IPS-NIHi11 (cell line): ENCODE measurements around the gene GFRA4.
A peak's percentile ranks its signal among the peaks of the same experiment; 100 is the strongest.

ENCODE experiments used
- DNase-seq: peaks from one replicate; pipeline ENCODE4 v3.0.0; 2012; ENCODE audit warnings: mixed read lengths, low spot score

Gene GFRA4

DNA sequence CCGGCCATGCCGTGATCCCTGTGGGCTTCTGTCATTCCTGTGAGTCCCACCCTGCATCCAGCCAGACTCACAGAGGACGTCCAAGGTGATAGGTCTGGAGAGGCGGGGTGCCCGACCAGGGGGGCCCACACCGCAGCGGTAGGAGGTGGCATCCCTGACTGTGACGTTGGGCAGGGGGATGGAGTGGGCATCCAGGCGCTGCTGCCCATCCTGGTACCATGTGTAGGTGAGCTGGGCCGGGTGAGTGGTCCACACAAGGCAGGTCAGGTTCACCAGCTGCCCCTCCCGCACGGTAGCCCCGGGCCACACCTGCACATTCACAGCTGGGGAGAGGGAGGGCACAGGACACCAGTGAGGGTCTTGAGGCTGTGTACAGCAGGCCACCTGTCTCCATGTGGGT lies 30.2 kb upstream of the GFRA4 start:
- DNase-seq: no peak

DNA sequence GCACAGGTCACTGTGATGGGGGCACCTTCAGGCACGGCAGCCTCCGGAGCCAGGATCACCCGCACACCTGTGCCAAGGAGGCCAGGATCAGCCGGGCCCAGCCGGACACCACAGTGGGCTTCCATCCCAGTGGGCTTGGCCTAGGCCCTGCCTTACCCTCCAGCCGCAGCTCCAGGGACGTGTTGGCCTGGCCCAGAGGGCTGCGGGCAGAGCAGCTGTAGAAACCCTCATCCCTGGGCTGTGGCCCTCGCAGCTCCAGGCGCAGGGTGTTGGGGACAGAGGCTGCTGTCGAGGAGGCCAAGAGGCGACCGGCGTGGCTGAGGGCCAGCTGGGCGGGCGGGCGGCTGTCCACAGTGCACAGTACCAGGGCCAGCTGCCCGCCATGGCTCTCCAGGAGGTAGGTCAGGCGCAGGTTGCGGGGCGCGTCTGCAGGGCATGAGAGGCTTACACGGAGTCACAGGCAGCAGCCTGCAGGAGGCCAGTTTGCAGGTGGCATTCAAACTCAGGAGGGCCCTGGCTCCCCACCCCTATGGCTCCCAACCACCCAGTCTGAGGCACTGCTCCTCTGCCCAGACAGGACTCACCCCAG lies 29.6 kb upstream of the GFRA4 start:
- DNase-seq: no peak

DNA sequence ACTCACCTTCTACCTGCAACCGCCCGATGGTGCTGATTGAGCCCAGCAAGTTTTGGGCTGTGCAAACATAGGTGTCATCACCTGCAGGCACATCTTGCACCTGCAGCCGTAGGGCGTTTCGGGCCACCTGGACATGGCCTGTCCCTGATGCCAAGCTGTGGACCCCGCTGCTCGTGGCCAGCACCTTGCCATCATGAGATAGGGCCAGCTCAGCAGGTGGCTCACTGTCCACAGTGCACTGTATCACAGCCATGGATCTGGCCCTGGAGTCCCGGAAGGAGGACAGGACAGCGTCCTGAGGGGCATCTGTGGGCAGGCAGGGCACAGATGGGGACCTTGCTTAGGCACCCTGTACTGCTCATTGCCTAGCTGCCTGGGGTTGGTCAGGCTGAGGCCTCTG lies 28.7 kb upstream of the GFRA4 start:
- no peak for DNase-seq

DNA sequence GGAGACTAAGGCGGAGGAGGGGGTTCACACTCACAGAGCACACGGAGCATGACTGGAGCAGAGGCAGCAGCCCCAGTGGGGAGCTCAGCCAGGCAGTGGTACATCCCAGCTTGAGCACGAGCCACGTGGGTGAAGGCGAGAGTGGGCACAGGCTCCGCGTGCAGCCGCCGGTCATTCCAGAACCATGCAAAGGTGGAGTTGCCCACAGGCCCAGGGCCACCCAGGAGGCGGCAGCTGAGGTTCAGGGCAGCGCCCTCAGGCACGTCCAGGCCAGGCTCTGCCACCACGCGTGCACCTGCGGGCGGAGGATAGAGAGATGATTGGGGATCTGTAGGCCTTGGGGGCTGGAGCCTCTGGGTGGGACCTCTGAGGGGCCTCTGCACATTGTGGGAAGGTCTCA lies 28.1 kb upstream of the GFRA4 start:
- DNase-seq: no peak

DNA sequence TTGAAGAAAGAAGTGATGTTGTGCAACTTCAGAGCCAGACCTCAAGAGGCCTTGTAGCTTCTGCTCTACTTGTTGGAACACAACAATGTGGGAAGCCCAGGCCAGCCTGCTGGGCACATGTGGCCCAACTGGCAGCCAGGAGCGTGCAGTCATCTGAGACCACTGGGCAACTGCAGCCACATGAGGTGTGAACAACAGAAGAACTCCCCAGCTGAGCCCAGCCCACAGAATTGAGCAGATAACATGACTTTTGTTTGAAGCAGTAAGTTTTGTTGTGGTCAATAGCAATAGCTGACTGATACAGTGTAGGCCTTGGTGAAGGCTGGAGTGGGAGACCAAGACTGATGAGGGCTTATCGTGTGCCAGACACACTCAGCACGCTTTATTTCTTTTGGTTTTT lies 27.2 kb upstream of the GFRA4 start:
- DNase-seq: no peak

DNA sequence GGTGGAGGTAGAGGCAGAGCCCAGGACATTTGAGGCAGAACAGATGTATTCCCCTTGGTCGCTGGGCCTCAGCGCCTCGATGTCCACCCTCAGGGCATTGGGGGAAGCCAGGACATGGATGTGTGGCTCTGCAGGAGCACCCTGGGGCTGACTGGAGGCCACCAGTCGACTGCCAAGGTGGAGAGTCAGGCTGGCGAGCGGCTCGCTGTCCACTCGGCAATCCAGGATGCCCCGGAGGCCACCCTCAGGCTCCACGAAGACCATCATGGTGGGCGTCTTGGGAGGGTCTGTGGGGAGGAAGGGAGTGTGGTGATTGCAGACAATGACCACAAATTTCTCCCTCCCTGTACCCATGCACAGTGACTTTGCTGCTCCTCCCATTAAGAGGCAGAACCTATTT lies 26.8 kb upstream of the GFRA4 start:
- DNase-seq: no peak

DNA sequence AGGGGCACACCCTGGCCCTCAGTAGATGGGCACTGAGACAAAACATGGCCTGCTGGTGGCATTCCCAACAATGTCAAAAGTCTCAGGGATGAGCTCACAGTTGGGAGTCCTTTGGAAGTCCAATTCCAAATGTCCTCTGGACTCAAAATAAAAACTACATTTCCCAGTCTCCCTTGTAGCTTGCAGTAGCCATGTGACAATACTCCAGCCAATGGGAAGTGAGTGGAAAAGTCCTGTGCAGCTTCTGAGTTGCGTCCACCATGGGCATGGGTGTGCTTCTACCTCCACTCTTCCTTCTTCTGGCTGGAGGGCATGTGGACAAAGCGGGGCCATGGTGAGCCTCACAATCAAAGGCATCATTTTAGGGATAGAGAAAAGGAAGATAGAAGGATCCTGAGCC lies 24.5 kb upstream of the GFRA4 start:
- DNase-seq: peak; percentile 77

DNA sequence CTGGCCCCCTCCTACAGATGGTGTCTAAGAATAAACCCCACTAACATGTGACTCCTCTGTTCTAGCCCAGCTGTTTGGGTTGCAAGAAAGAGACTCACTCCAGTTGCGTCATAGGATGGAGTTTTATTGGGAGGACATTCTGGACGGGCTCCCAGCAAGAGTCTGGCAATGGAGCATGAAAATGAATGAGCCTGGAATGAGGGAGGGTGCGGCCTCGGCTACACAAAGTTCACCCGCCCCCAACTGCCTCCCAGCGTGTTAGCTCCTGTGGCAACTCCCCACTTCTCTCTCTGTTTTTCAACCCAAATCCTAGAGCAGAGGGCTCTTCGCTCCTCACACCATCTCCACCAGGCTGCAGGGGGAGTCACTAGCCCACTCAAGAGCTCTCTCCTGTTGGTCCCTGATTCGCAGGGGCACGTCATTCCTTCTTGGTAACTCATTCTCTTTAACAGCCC lies 23.7 kb upstream of the GFRA4 start:
- peak; percentile 42 for DNase-seq

DNA sequence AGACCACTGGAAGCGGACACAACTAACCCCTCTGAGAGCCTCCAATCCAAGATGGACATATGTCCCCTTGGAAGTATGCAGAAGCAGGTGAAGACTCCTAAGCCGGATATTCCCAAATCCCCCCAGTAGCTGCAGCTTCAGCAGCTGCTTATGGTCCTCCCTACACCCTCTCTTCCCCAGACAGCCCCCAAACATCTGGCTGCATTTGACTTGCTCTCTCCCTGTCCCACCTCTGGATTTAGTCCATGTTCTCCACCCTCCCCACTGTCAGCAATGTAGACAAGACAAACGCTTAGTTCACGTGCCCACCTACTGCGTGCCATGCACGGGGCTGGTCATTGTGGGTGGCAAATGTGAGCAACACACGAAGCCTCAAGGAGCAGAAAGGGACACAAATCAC lies 23.2 kb upstream of the GFRA4 start:
- DNase-seq: no peak

DNA sequence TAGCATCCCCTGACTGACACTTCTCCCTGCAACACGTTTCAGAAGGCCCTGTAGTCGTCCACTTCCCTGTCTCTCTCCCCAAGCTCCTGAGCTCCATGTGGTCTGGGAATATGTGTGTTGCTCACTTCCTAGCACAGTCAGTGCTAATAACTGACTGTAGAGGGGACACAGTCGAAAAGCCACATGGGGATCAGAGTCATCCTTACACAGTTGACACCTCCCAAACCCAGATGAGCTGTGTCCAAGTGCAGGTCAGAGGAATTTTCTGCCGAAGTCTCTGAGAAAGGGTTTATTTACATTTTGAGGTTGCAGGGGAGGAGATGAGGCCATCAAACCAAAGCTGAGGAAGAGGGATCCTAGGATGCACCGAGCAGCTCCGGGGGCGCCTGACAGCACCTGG lies 22.1 kb upstream of the GFRA4 start:
- no peak for DNase-seq

DNA sequence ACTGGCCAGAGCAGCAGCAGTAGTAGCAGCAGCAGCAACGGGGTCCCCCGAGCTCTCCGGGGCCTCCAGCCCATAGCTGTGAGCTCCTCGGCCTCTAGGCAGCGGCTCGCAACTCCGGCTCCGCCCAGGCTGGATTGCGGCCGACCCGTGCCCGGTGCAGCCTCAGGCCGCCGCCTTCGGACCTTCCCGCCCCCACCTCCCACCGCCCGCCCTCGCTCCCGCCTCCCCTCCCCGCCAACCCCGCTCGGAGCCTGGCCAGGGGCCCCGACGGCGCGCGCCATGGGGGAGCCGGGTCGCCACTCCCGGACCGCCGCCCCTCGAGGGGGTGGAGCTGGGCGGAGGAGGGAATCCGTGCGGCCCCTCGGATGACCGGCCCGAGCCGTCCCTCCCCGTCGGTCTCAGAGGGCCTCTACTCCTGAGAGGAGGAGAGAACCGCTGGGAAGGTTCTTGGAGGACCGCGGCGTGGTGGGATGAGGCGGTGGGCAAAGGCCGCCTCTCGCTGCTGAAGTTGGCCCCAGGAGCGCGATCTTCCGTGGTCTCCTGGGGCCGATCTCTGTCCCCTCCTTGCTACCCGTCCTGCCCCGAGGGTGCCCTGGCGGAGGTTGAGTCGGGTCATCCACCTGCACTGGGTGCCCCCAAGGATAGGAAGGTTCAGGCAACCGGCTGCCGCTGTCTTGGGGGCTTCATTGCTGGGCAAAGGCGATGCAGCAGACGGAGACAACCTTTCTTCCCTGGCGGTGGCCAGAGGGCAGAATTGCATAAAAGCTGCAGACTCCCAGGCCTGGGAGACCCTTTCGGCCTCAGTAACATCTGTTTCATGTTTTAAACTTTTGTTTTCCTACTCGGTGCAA lies 19.0 kb upstream of the GFRA4 start, which contains the start of gene ADAM33:
TSS of gene ADAM33 (minus strand) at position 80 of the 851 bp plus-strand sequence. CDS start at position 74, 6 bp downstream.
- peak; percentile 71 for DNase-seq

DNA sequence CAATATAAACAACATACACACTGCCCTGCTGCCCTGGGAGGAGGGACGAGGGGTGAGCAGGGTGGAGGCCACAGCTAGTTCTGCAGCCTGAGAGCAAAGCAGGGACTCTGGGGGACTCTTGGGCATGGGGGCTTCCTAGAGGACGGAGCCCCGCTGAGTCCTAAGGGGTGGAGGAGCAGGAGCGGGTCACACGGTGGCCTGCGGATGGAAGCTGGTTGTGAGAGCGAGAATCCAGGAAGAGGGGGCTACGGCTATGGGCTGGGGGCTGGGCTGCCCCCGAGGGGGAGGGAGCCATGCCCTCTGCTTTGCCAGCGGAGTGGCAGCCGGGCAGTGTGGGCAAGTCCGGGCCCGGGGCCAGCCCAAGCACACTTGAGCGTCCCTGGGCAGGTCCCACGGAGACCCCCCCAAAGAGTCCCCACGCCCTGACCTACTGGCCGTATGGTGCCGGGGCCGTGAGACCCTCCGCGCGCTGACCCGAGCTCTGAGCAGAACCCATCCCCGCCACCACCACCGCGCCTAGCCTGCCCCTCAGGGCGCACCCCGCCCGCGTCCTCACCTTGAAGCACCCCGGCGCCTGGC lies 18.2 kb upstream of the GFRA4 start:
- no peak for DNase-seq

DNA sequence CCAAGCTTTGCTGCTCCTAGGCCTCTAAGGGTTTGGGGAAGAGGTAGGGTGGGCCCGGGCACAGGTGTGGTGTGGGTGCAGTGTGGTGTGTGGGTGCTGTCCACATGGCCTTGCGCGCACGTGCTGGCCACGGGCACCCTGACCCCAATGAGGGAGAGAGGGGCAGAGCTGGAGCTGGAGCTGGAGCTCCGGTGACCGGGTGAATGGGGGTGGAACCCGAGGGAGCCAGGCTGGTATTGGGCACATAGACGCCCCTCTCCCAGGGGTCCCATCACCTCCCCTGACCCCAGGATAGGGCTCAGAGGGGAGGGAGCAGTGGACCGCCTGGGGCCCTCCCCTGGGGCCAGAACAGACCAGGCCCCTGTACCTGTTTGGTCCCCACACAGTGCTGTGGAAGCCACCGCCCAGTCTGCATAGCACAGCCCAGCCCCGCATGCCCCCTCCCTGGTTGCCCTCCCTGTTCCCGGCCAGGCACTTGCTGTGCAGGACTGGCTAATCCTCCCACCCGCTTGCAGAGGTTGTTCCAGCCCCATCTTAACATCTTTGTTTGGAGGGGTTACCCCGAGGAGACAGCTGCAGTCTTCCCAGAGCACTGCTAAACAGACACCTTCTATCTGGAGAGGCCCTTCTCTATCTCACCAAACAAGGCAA lies 17.6 kb upstream of the GFRA4 start:
- no peak for DNase-seq

DNA sequence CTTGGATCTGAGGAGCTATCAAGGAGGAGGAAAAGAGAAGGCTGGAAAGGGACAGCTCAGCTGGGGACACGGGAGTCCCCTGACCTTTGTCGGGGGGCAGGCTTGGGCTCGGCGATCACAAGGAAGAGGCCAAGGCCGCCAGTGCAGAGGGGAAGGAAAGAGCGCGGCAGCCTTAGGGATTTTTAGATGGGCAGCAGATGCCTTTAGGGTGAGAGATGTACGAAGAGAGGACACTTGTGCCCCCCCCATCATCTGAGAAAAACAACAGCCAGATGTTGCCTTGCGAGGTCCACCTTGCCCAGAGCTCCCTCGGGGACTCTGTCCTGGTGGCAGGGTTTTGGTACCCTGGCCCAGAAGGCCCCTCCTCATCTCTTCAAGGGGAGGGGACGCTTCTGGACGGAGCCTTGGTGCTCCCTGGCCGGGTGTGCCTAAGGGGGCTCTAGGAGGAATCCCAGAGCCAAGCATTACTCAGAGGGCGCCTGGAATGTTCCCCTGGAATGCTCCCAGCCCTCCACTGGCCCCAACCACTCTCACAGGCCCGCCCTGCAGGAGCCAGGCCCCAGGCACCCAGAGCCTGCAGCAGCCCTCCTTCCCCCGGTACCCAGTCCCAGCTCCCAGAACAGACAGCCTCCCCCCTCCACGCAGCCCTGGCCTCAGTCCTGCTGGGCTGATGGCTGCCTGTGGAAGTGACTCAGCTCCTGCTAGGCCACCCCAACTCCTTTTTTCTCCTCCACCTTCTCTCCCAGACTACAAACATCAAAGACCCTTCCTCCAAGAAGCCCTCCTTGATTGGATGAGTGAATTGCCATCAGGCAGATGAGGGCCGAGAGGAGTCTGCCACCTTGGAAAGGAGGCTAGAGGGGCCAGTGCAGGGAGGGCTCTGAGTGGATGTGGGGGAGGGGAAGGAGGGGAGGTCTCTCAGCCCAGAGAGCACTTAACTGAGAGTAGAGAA lies 16.8 kb upstream of the GFRA4 start:
- no peak for DNase-seq

DNA sequence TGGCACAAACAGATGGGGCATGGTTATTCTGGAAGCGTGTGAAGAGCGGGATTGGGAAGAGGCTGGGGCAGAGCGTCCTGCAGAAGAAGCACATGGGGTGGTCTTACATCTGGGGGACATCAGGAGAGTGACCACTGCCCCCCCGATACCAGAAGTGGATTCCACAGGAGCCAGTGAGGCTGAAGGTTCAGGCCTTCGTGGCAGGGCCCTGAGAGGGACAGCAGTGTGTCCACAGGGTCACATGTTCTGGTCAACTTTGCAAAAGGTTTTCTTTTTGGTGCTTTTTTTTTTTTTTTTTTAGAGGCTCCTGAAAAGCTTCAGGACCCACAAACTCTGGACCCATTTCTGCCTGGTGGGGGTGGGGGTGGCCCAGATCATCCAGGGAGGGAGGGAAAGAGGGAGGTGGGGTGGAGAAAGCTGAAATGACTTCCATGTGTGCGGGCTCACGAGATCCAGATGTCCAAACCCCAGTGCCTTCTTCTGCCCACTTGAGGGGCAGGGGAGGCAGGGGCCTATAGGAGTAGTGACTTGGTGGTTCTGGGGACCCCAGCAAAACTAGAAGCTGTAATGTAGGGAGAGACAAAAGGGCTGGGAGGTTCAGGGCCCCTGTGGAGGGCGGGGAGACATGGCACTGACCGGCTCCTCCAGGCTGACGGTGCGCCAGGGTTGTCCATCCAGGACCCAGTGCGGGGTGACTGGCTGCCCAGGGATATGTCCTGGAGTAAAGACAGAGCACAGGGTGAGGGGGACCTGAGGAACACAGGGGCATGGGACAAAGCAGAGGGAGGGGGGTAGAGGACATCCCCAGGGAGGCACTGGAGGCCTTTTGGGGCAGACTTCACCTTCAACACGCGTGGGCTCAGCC lies 15.9 kb upstream of the GFRA4 start:
- DNase-seq: no peak

DNA sequence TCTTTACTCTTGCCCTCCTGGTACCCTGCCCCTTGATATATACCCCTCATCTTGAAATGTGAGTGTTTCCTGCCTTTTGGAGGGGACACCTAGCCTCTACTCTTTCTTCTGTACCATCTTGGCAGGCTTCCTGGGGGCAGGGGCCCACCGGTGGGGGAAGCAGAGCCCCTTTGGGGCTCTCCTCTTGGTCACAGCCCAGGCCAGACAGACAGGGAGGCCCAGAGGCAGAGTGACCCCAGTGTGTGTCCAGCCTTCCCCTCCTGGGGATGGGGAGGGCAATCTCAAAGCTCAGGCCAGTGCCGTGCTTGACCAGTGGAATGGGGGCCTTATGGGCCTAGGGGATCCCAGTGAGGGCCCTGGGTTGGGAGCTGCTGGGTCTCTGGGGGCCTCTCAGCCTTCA lies 15.0 kb upstream of the GFRA4 start:
- no peak for DNase-seq

DNA sequence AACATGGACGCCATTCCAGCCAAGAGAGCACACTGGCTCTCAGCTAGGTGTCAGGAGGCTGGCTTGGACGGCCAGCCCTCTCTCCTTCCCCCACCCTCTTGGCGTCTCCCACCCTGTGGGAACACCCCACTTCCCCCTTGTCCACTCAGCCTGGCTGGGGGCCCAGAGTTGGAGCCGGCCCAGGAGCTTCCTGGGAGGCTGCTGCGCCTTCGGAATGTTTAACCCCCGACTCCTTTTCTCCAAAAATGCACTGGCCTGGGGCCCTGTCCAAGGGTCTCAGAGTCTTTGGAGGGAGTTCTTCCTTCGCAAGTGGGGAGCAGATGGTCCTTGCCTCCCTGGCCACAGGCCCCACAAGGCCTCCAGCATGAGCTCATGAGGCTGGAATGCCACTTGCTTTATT lies 14.5 kb upstream of the GFRA4 start:
- DNase-seq: no peak

DNA sequence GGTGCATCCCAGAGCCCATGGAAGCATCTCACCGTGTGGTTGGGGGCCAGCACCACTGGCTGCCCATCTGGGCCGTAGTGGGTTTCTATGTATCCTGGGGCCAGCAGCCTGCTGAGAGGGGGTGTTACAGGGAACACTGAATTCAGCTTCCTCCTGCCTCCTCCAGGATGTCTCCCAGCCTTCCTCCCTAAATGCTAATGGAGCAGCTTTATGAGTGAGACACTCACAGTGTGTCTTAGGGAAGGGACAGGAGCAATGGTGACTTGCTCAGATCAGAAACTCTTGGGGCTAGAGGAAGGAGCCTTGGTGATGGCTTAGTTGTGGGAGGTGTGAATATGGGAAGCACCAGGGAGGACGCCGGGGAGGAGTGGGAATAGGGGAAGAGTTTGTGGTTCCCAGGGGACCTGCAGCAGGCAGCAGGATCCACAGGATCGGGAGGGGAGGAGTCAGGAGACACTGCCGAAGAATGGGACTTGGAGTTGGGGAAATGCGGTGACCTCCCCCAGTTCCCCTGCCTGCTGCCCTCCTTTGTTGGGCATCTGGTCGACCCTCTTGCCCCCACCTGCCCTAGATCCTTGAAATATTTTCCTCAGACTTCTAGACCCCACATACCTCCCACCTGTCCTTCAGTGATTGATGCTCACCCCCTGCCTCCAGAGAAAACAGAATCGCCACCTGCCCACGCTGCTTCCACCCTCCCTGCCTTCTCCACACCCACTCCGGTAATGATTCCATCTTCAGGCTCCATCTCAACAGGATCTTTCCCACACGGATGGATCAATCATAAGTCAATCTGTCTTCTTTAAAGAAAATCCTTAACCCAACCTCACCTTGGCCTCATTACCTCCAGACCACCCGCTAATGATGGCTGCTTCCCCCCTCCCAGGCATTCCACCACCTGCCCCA lies 12.0 kb upstream of the GFRA4 start:
- DNase-seq: no peak

DNA sequence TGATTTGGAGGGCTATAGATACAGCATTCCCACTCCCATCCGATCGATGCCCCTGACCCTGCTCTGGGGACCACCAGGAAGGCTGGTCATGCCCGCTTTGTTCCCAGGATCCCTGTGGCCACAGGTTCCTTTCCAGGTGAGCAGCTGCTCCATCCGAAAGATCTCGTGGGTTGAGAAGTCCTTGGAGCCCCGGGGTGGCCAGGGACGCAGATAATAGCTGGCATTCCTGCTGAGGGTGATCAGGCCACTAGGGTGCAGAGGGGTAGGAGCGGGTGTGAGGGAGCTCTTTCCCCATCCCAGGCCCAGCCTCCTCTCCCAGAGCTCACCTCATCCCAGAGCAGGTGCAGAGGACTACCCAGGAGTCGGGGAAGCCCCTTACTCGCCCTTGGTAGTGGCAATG lies 11.2 kb upstream of the GFRA4 start:
- no peak for DNase-seq
